Spinal cord (tissue), 10 donors: ENCODE measurements around the gene DTX3. TPM values are rescaled to one million over a fixed set of nuclear protein-coding genes. Genes with fewer than 3 reads are reported as not detected.
"Not testable (repeated sequence)": the region's sequence is repeated elsewhere in the genome, so short reads cannot be mapped to it uniquely, and the experiment has no call there.

Source experiments
- DNase-seq, 6 donors: peaks; one replicate each; pipeline versions ENCODE4 v3.0.0 to v3.0.0-alpha.2; 2013 to 2015; ENCODE audit warnings: low spot score in 6 of 6, low read depth in 4 of 6
- H3K27ac ChIP-seq: one replicate; pipeline ENCODE4 v1.5.1; 2013; ENCODE audit warnings: low read depth, low read length, control low read depth
- H3K27me3 ChIP-seq: one replicate; pipeline ENCODE4 v1.6.1; 2013; ENCODE audit warnings: low read length; ENCODE audit not compliant: control insufficient read depth, insufficient read depth
- H3K36me3 ChIP-seq: one replicate; pipeline ENCODE4 v1.6.1; 2013; ENCODE audit warnings: low read length; ENCODE audit not compliant: control insufficient read depth, insufficient read depth
- H3K4me1 ChIP-seq: one replicate; pipeline ENCODE4 v1.6.1; 2013; ENCODE audit warnings: low read length; ENCODE audit not compliant: control insufficient read depth, insufficient read depth
- H3K4me3 ChIP-seq: one replicate; pipeline ENCODE4 v1.5.1; 2013; ENCODE audit warnings: low read depth, low read length, control low read depth
- H3K9me3 ChIP-seq: one replicate; pipeline ENCODE4 v1.6.1; 2013; ENCODE audit warnings: low read length; ENCODE audit not compliant: control insufficient read depth, insufficient read depth
- WGBS: methylation state at CpG from one replicate; pipeline ENCODE4 v1.1.5; 2013; ENCODE audit warnings: missing lambda C conversion rate; ENCODE audit not compliant: insufficient coverage; 5-methylcytosine and 5-hydroxymethylcytosine counted together
- long read RNA-seq, 4 donors: transcript quantifications; one replicate each; lab custom pipeline, GENCODE V29; 2026
- polyA plus RNA-seq, 2 donors: library from polyadenylated mRNA; unstranded; fragments of 120-200 nt; gene quantifications; one replicate each; pipeline ENCODE4 v1.2.1, GENCODE V29; 2013; ENCODE audit not compliant: insufficient read length in 2 of 2
- total RNA-seq, 2 donors: library from RNA; depleted of rRNA in 1 of 2; stranded (reverse); fragments of 120-200 nt in 1 of 2; fragments of >200 nt in 1 of 2; gene quantifications; one replicate each; pipeline versions ENCODE4 v1.2.3 to v1.2.4, GENCODE V29; 2013 to 2014
- donor health status: healthy.

The DTX3 gene, protein sequence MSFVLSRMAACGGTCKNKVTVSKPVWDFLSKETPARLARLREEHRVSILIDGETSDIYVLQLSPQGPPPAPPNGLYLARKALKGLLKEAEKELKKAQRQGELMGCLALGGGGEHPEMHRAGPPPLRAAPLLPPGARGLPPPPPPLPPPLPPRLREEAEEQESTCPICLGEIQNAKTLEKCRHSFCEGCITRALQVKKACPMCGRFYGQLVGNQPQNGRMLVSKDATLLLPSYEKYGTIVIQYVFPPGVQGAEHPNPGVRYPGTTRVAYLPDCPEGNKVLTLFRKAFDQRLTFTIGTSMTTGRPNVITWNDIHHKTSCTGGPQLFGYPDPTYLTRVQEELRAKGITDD
- 10 to 100 TPM; 36.2 to 66.3 TPM for total RNA-seq
- 100 to 1,000 TPM; 144 to 162 TPM for polyA plus RNA-seq
- long read RNA-seq, donor 1, transcript DTX3-201 (7 exons, 2,029 nt), result minor isoform, 8 of 58 reads
- long read RNA-seq, donor 1, transcript DTX3-204 (6 exons, 2,067 nt), result major isoform, 12 of 58 reads
- long read RNA-seq, donor 1, partial matches to known transcripts, result 32 of 58 reads
- long read RNA-seq, donor 1, other reads (novel, unspliced or antisense), result 0 of 58 reads
- long read RNA-seq, donor 2, transcript DTX3-201 (7 exons, 2,029 nt), result minor isoform, 5 of 15 reads
- long read RNA-seq, donor 2, transcript DTX3-204 (6 exons, 2,067 nt), result major isoform, 7 of 15 reads
- long read RNA-seq, donor 2, partial matches to known transcripts, result 0 of 15 reads
- long read RNA-seq, donor 2, other reads (novel, unspliced or antisense), result 0 of 15 reads
- long read RNA-seq, donor 3, transcript DTX3-204 (6 exons, 2,067 nt), result minor isoform, 9 of 26 reads
- long read RNA-seq, donor 3, transcript DTX3-201 (7 exons, 2,029 nt), result major isoform, 13 of 26 reads
- long read RNA-seq, donor 3, partial matches to known transcripts, result 0 of 26 reads
- long read RNA-seq, donor 3, other reads (novel, unspliced or antisense), result 0 of 26 reads
- long read RNA-seq, donor 4, transcript DTX3-204 (6 exons, 2,067 nt), result major isoform, 5 of 18 reads
- long read RNA-seq, donor 4, partial matches to known transcripts, result 5 of 18 reads
- long read RNA-seq, donor 4, other reads (novel, unspliced or antisense), result 0 of 18 reads

DNA sequence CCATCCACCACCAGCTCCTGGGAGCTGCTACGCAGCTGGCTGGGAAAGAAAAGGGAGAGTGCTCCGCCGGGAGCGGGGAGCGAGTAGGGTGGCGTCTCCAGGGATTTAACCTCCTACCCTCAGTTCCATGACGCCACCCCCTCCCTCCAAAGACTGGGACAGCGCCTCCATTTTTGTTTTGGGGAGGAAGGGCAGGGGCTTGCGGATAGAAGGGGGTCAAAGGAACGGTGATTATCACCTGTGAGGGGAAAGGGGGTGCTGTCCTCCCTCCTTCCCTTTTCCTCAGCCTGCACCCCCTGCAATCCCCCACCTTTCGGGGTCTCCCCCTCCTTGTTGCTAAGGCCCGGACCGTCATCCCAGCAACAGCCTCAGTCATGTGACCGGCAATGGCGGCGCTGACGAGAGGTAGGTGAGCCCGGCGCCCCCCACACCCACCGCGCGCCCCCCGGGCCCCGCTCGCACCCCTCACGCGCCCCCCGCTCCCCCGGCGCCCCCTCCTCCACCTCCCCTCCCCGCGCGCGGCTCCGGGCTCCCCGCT lies at the start of gene DTX3:
Gene DTX3 (plus strand): TSS at position 371 of the 538 bp plus-strand sequence. CDS start 1,694 bp downstream, outside the sequence.
- peaks cover 43% of the 10 kb centered on the region for H3K36me3 ChIP-seq
- no peaks in the 10 kb centered on the region for H3K9me3 ChIP-seq
- H3K27me3 ChIP-seq, result no peaks in the 10 kb centered on the region
- H3K4me3 ChIP-seq, result peak within 1 kb of the TSS; percentile 86
- H3K4me1 ChIP-seq, result peaks cover 20% of the 10 kb centered on the region
- DNase-seq, result peak in 3 of 6 donors; percentile 65 to 93 (median 88)
- H3K27ac ChIP-seq, result peak within 1 kb of the TSS; percentile 95
- 0% methylated on average over 2 of the region's 36 CpGs for WGBS

DNA sequence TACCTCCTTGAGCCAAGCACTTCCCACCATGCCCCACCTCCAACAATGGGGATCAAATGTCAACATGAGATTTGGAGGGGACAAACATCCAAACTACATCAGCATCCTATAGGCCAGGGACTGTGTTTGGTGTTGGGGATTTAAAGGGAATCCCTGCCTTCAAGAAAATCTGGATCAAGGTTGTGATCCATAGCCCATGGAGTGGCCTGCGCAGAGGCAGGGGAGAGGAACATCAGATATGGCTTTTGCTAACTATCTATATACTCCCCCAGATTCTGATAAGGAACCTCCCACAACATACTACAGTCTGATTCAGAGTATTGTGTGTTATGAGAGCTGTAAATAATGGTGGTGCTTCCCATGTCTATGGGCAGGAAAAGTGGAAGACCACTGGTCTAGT lies 49.7 kb upstream of the DTX3 start:
- peaks cover 3% of the 10 kb centered on the region for H3K27me3 ChIP-seq
- peaks cover 32% of the 10 kb centered on the region for H3K4me1 ChIP-seq
- WGBS, result no CpG with 5 or more reads among the region's 1 CpG
- H3K9me3 ChIP-seq, result no peaks in the 10 kb centered on the region
- no peak for DNase-seq
- H3K36me3 ChIP-seq, result peaks cover 9% of the 10 kb centered on the region
- H3K27ac ChIP-seq, result no peak overlapping the region
- H3K4me3 ChIP-seq, result no peak overlapping the region

DNA sequence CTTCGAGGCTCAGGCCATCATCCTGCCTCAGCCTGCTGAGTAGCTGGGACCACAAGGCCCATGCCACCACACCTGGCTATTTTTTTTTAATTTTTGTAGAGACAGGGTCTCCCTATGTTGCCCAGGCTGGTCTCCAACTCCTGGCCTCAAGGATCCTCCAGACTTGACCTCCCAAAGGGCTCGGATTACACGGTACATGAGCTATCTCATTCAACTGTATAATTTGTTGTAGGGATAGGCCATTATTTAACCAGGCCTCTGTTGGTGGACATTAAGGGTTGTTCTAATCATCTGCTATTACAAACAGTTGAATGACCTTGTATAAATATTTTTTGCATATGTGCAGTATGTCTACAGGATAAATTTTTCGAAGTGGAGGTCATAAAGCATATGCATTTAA lies 45.8 kb upstream of the DTX3 start:
- Histone ChIP-seq H3K27ac (no peak overlapping the region), H3K9me3 (no peaks in the 10 kb centered on the region), H3K36me3 (peaks cover 13% of the 10 kb centered on the region), H3K4me1 (peaks cover 3% of the 10 kb centered on the region), H3K27me3 (no peaks in the 10 kb centered on the region), H3K4me3 (no peak overlapping the region)
- 100% methylated on average over 1 of the region's 4 CpGs for WGBS
- DNase-seq, result no peak

DNA sequence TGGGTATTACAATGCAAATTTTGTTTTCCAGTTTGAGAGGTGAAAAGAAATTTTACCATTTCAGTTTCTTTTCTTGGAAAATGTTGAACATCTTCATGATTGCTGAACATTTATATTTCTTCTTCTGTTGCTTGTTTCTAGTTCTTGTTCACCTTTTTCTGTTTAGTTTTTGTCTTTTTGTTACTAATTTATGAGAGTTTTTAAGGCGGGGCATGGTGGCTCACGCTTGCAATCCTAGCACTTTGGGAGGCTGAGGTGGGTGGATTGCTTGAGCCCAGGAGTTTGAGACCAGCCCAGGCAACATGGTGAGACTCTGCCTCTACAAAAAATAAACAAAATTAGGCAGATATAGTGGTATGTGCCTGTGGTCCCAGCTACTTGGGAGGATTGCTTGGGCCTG lies 44.1 kb upstream of the DTX3 start:
- no peaks in the 10 kb centered on the region for H3K27me3 ChIP-seq
- H3K4me3 ChIP-seq, result no peak overlapping the region
- peaks cover 30% of the 10 kb centered on the region for H3K36me3 ChIP-seq
- no peak for DNase-seq
- peaks cover 3% of the 10 kb centered on the region for H3K4me1 ChIP-seq
- no peak overlapping the region for H3K27ac ChIP-seq
- H3K9me3 ChIP-seq, result no peaks in the 10 kb centered on the region
- 100% methylated on average over 2 of the region's 2 CpGs for WGBS

DNA sequence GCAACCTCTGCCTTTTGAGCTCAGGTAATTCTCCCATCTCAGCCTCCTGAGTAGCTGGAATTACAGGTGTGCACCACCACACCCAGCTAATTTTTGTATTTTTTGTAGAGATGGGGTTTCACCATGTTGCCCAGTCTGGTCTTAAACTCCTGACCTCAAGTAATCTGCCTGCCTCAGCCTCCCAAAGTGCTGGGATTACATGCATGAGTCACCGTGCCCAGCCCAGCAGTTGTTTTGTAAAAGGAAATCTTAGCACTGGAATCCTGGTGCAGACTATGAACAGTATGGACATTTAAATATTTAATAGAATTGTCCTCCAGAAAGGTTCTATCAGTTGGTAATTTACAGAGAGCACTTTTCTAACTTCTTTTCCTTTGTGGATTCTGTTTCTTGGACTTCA lies 43.5 kb upstream of the DTX3 start:
- not testable (repeated sequence) for H3K27me3 ChIP-seq, DNase-seq, H3K4me3 ChIP-seq, H3K27ac ChIP-seq, H3K9me3 ChIP-seq, H3K4me1 ChIP-seq
- peaks cover 35% of the 10 kb centered on the region for H3K36me3 ChIP-seq
- no CpG with 5 or more reads among the region's 1 CpG for WGBS

DNA sequence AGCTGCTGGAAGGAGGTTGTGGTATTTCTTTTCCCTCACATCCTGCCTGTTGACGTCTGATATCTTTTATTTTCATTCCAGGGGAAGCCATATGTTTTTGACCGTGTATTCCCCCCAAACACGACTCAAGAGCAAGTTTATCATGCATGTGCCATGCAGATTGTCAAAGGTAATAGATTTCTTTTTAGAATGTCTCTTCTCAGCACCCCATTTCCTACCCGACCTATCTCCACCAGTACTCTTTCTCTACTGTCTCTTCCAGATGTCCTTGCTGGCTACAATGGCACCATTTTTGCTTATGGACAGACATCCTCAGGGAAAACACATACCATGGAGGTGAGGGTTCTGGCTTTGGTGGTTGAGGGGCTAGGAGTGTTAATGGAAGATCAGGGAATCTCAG lies 41.3 kb upstream of the DTX3 start:
- H3K4me1 ChIP-seq, result peaks cover 3% of the 10 kb centered on the region
- H3K9me3 ChIP-seq, result no peaks in the 10 kb centered on the region
- DNase-seq, result no peak
- H3K27ac ChIP-seq, result no peak overlapping the region
- peaks cover 46% of the 10 kb centered on the region for H3K36me3 ChIP-seq
- no peaks in the 10 kb centered on the region for H3K27me3 ChIP-seq
- H3K4me3 ChIP-seq, result no peak overlapping the region
- no CpG with 5 or more reads among the region's 4 CpGs for WGBS

DNA sequence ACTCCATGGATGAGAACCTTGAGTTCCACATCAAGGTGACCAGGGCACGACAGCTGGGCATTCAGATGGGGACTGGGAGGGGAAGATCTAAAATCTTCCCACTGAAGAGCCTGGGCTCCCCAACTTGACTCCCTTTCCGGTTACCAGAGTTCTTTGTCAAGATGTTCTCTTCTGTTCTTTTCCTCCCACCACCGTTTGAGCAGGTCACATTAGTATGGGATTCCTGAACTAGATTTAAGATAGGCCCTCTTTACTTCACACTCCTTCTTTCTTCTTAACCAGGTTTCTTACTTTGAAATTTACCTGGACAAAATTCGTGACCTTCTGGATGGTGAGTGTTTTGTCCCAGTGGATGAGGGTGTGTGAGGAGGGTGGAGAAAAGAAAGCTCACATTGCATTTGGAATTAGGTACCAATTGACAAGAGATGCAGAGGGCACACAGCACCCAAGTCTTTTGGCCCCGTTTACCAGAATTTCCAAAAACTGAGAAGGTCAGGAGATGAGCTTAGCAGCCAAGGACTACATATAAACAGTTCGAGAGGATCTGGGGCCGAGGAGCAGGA lies 40.4 kb upstream of the DTX3 start:
- no peak for DNase-seq
- Histone ChIP-seq H3K9me3 (no peaks in the 10 kb centered on the region), H3K36me3 (peaks cover 49% of the 10 kb centered on the region), H3K27me3 (no peaks in the 10 kb centered on the region), H3K27ac (no peak overlapping the region), H3K4me3 (no peak overlapping the region), H3K4me1 (no peaks in the 10 kb centered on the region)
- 96% methylated on average over 6 of the region's 7 CpGs for WGBS

DNA sequence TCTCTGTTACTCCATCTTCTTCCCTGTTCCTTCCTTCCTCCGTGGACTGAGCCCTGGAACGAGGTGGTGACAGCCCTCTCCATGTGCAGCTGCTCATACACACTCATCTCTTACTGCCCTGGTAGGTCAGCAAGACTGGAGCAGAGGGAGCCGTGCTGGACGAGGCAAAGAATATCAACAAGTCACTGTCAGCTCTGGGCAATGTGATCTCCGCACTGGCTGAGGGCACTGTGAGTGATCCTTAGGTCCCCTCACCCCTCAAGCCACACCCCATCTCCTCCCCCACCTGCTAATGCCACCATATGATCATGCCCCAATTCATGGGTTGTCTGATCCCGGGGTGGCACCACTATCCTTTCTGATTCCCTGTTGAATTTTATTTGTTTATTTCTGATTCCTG lies 35.8 kb upstream of the DTX3 start:
- Histone ChIP-seq H3K27me3 (no peaks in the 10 kb centered on the region), H3K36me3 (peaks cover 90% of the 10 kb centered on the region), H3K4me1 (no peaks in the 10 kb centered on the region), H3K27ac (no peak overlapping the region), H3K4me3 (no peak overlapping the region), H3K9me3 (no peaks in the 10 kb centered on the region)
- no peak for DNase-seq
- WGBS, result 95% methylated on average over 5 of the region's 6 CpGs

DNA sequence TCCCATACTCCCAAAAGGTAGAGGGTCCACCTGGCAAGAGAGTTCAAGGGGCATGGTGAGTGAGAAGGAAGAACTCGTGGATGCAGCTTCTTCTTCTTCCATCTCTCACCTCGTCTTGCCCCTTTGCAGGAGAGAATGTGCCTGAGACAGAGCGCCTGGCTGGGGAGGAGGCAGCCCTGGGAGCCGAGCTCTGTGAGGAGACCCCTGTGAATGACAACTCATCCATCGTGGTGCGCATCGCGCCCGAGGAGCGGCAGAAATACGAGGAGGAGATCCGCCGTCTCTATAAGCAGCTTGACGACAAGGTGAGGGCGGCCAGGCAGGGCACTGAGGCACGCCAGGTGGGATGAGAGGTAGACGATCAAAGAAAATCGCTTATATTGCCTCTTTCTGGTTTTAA lies 34.8 kb upstream of the DTX3 start:
- Histone ChIP-seq H3K27ac (no peak overlapping the region), H3K4me3 (no peak overlapping the region), H3K27me3 (no peaks in the 10 kb centered on the region), H3K4me1 (no peaks in the 10 kb centered on the region), H3K9me3 (no peaks in the 10 kb centered on the region), H3K36me3 (peaks cover 87% of the 10 kb centered on the region)
- no peak for DNase-seq
- 94% methylated on average over 16 of the region's 18 CpGs for WGBS
